Heart left ventricle (tissue), 16 donors: ENCODE measurements around the gene ARRDC1. TPM values are rescaled to one million over a fixed set of nuclear protein-coding genes. Genes with fewer than 3 reads are reported as not detected.
A peak's percentile ranks its signal among the peaks of the same experiment; 100 is the strongest.
"Not testable (repeated sequence)": the region's sequence is repeated elsewhere in the genome, so short reads cannot be mapped to it uniquely, and the experiment has no call there.

Experiments used
- ATAC-seq, 4 donors: fragments of 200-7000 bp; cut with Tn5 transposase; one replicate each; pipeline ENCODE4 v1.9.1; 2020 to 2022; ENCODE audit warnings: moderate library complexity in 4 of 4, mild to moderate bottlenecking in 3 of 4, moderate number of reproducible peaks in 1 of 4
- DNase-seq, 5 donors: peaks; one replicate each; pipeline ENCODE4 v3.0.0-alpha.2; 2020
- H3K27ac ChIP-seq, 12 donors: fragments of 200-600 bp; sonication (generic) in 4 of 12; one replicate each; pipeline versions ENCODE4 v1.5.0 to v1.8.0; 2016 to 2022; ENCODE audit warnings: mild to moderate bottlenecking in 2 of 12
- H3K27me3 ChIP-seq, 9 donors: fragments of 200-600 bp; sonication (generic) in 2 of 9; one replicate each; pipeline versions ENCODE4 v1.5.1 to v1.8.0; 2016 to 2022; ENCODE audit warnings: mild to moderate bottlenecking in 3 of 9
- H3K36me3 ChIP-seq, 9 donors: fragments of 200-600 bp; sonication (generic) in 2 of 9; one replicate each; pipeline versions ENCODE4 v1.5.0 to v1.8.0; 2018 to 2022; ENCODE audit warnings: mild to moderate bottlenecking in 2 of 9
- H3K4me1 ChIP-seq, 12 donors: fragments of 200-600 bp; sonication (generic) in 4 of 12; one replicate each; pipeline versions ENCODE4 v1.5.0 to v1.8.0; 2016 to 2022; ENCODE audit warnings: mild to moderate bottlenecking in 3 of 12
- H3K4me3 ChIP-seq, 12 donors: fragments of 200-600 bp; sonication (generic) in 4 of 12; one replicate each; pipeline versions ENCODE4 v1.5.0 to v1.8.0; 2017 to 2022; ENCODE audit warnings: mild to moderate bottlenecking in 9 of 12, moderate library complexity in 4 of 12
- H3K9me3 ChIP-seq, 12 donors: fragments of 200-600 bp; sonication (generic) in 4 of 12; one replicate each; pipeline versions ENCODE4 v1.5.0 to v1.8.0; 2016 to 2022; ENCODE audit warnings: mild to moderate bottlenecking in 1 of 12
- POLR2A ChIP-seq, 2 donors: fragments of 450-650 bp; IDR thresholded peaks; one replicate each; pipeline ENCODE4 v1.6.1; 2017; ENCODE audit warnings: antibody characterized with exemption in 2 of 2, mild to moderate bottlenecking in 2 of 2, moderate library complexity in 2 of 2
- WGBS, 4 donors: extraction: QIAGEN DNeasy Blood & Tissue Kit in 2 of 4; methylation state at CpG; one replicate each; pipeline versions ENCODE4 v1.1.5 to v1.1.7; 2013 to 2018; 5-methylcytosine and 5-hydroxymethylcytosine counted together
- intact Hi-C, 10 donors: fragments of 100-400 bp; cut with DNase I; formaldehyde crosslinking; loops; one replicate each; pipeline versions ENCODE4 v1.11.1 to v1.14.2; 2022
- polyA plus RNA-seq, 2 donors: library from polyadenylated mRNA; stranded (reverse); fragments of 200-250 nt; gene quantifications; one replicate each; pipeline ENCODE4 v1.2.3, GENCODE V29; 2013
- total RNA-seq, 9 donors: library from RNA; depleted of rRNA in 2 of 9; stranded (reverse); fragments of >200 nt in 2 of 9; fragmentation: NEBNext Ultra II Directional in 3 of 9; extraction: Animal tissue kit (Norgen Biotek cat#: 25700) in 3 of 9; gene quantifications; one replicate each; pipeline versions ENCODE4 v1.1.0 to v1.2.4, GENCODE V29; 2016 to 2023
- TF ChIP-seq, protein P1 (sequence below), 12 donors: fragments of 200-600 bp; sonication (generic) in 4 of 12; IDR thresholded peaks; one replicate each; pipeline versions ENCODE4 v1.5.0 to v1.8.0; 2018 to 2022; ENCODE audit warnings: antibody characterized with exemption in 12 of 12, mild to moderate bottlenecking in 5 of 12
- donor health status: ischemic (EF 13 %, LVEDD 7.1; RV severe dilation, severe dysfunction).
- donor health status: healthy with polysubstance abuse.
- donor health status: DM: no; HTN: yes; CAD: no.
- donor health status: DM: no; HTN: no; CAD: no.
- donor health status: ischemic (EF 25% LVEDD 6.9; RV normal size, moderate dysfunction).
- donor health status: ischemic (EF 25% LVEDD 5.7; RV mildly dilated, moderate dysfunction).
- donor health status: healthy.
- donor health status: DM: yes; HTN: yes; CAD: no.
- donor health status: ischemic (EF 35%, LVEDD 5.7; RV mildly dilated, moderate dysfunction).
- donor health status: nonischemic (EF 11% LVEDD 7.7; RV severe dilation, severe dysfunction).
- donor health status: DM: yes; HTN: yes; CAD: no.
- donor health status: PGD.
- donor health status: ischemic (EF 29% LVEDD 5.4; RV normal size, mild dysfunction).
- donor health status: nonischemic (EF 23%, LVEDD 6.1; RV moderate dilation, normal function).

Gene ARRDC1
- total and polyA plus RNA-seq, 11 donors, result 14.1 to 43.6 (median 23.2) TPM

- Histone ChIP-seq H3K4me1 (peaks cover 0 to 64% (median 28%) of the 10 kb centered on the region in 12 donors), H3K4me3 (no peak overlapping the region), H3K9me3 (no peaks in the 10 kb centered on the region), H3K36me3 (peaks cover 0 to 7% (median 0%) of the 10 kb centered on the region in 9 donors), H3K27ac (no peak overlapping the region), H3K27me3 (no peaks in the 10 kb centered on the region)
- TF ChIP-seq, protein P1, sequence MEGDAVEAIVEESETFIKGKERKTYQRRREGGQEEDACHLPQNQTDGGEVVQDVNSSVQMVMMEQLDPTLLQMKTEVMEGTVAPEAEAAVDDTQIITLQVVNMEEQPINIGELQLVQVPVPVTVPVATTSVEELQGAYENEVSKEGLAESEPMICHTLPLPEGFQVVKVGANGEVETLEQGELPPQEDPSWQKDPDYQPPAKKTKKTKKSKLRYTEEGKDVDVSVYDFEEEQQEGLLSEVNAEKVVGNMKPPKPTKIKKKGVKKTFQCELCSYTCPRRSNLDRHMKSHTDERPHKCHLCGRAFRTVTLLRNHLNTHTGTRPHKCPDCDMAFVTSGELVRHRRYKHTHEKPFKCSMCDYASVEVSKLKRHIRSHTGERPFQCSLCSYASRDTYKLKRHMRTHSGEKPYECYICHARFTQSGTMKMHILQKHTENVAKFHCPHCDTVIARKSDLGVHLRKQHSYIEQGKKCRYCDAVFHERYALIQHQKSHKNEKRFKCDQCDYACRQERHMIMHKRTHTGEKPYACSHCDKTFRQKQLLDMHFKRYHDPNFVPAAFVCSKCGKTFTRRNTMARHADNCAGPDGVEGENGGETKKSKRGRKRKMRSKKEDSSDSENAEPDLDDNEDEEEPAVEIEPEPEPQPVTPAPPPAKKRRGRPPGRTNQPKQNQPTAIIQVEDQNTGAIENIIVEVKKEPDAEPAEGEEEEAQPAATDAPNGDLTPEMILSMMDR (IDR thresholded peaks at IDR 0.05), result no peak
- TF ChIP-seq POLR2A (IDR thresholded peaks at IDR 0.05), result no peak
- intact Hi-C loops, result loop anchor here in 1 of 10 donors (10.0 kb wide), 1 partner anchor 48 kb away; no protein-coding TSS in a partner anchor
- ATAC-seq (no peak), DNase-seq (no peak)
- WGBS, 4 donors, result 81 to 85% (median 84%) methylated on average over 4 of the region's 4 CpGs
These were observed 21.0 kb downstream of the ARRDC1 start for GRCh38 chr9:137626464-137626863.

GRCh38 chr9:137627406-137627805 is 21.9 kb downstream of the ARRDC1 start:
- H3K9me3 ChIP-seq, ATAC-seq, H3K27me3 ChIP-seq, H3K4me3 ChIP-seq, H3K36me3 ChIP-seq, H3K27ac ChIP-seq, DNase-seq: not testable (repeated sequence)
- peaks cover 0 to 70% (median 25%) of the 10 kb centered on the region in 12 donors for H3K4me1 ChIP-seq
- intact Hi-C loops, result loop anchor here in 1 of 10 donors (10.0 kb wide), 1 partner anchor 47 kb away; no protein-coding TSS in a partner anchor
- WGBS, 4 donors, result 94 to 99% (median 97%) methylated on average over 14 of the region's 14 CpGs

GRCh38 chr9:137630126-137630525 is 24.6 kb downstream of the ARRDC1 start:
- ATAC-seq (no peak), DNase-seq (no peak)
- Histone ChIP-seq H3K36me3 (no peaks in the 10 kb centered on the region), H3K9me3 (no peaks in the 10 kb centered on the region), H3K4me1 (peaks cover 0 to 72% (median 35%) of the 10 kb centered on the region in 12 donors), H3K27me3 (no peaks in the 10 kb centered on the region), H3K4me3 (no peak overlapping the region), H3K27ac (peak overlapping the region in 1 of 12 donors; percentile 4)
- no peak for TF ChIP-seq POLR2A (IDR thresholded peaks at IDR 0.05)
- TF ChIP-seq, protein P1 (IDR thresholded peaks at IDR 0.05), result no peak
- 64 to 76% (median 70%) methylated on average over 1 of the region's 1 CpG for WGBS, 4 donors
- intact Hi-C loops, result no loop called here

- Histone ChIP-seq H3K9me3 (no peaks in the 10 kb centered on the region), H3K27me3 (no peaks in the 10 kb centered on the region), H3K27ac (peak overlapping the region in 1 of 12 donors; percentile 4), H3K4me3 (no peak overlapping the region), H3K36me3 (no peaks in the 10 kb centered on the region), H3K4me1 (peaks cover 0 to 66% (median 35%) of the 10 kb centered on the region in 12 donors)
- ATAC-seq (peak in 1 of 4 donors; percentile 18), DNase-seq (no peak)
- TF ChIP-seq, protein P1 (IDR thresholded peaks at IDR 0.05), result no peak
- intact Hi-C loops, result no loop called here
- WGBS, 4 donors, result 67 to 81% (median 71%) methylated on average over 4 of the region's 4 CpGs
These were observed 25.2 kb downstream of the ARRDC1 start for GRCh38 chr9:137630679-137631078.
